Cerebellar nuclear complex (tissue), 1 donor: ENCODE results near the gene PCDHA12.
"Not testable (repeated sequence)": the region's sequence is repeated elsewhere in the genome, so short reads cannot be mapped to it uniquely, and the experiment has no call there.

Experiments used
- DNase-seq, 2 experiments: peaks; one replicate each; lab custom pipeline; 2025; lab: John Stamatoyannopoulos, UW

Gene PCDHA12

DNA sequence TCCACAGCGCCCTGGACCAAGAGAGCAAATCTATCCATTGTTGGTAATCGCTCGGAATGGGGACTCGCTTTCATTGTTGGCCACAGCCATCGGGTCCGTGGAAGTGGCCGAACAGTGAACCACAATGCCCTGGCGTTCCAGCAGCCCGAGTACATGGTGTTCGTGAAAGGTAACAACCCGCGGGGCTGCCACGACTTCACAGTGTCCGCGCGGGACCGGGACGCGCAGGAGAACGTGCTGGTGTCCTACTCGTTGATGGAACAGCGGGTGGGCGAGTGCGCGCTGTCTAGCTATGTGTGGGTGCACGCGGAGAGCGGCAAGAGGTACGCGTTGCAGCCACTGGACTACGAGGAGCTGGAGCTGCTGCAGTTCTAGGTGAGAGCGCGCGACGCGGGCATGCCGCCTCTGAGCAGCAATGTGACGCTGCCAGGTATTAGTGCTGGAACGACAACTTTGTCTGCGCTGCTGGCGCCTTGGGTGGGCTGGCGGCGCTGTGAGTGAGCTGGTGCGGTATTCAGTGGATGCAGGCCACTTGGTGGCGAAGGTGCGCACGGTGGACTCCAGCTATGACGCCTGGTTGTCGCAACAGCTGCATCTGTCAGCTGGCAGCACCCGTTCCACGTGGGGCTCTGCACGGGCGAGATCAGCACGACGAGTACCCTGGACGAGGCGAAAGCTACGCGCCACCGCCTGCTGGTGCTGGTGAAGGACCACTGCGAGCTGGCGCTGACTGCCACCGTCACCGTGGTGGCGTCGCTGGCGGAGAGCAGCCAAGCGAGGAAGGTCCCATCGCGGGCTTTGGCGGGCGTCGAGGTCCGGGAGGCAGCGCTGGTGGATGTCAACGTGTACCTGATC, 12.4 kb upstream of the PCDHA12 start:
- DNase-seq, result no peak

DNA sequence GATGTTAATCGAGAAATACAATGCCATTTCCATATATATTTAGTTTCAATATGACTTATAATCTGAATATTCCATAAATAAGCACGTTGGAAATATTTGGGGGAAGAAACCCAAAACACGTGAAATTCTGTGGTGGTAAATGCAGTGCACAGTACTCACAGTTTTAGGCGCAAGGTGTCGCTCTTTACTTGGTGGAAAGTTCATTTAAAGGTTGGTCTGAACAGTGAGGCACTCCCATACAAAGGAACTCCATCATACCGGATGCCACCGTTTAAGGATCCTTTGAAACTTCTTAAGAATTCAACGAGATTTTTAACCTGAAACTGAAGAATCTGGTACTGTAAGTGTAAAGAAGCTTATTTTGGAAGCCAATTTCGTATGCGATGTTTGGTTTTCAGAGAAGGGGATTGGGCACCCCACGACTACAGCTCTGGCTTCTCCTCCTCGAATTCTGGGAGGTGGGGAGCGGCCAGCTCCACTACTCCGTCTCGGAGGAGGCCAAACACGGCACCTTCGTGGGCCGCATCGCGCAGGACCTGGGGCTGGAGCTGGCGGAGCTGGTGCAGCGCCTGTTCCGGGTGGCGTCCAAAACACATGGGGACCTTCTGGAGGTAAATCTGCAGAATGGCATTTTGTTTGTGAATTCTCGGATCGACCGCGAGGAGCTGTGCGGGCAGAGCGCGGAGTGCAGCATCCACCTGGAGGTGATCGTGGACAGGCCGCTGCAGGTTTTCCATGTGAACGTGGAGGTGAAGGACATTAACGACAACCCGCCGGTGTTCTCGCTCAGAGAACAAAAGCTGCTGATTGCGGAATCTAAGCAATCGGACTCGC, 6.2 kb upstream of the PCDHA12 start, which contains the start of gene PCDHA11:
TSS of gene PCDHA11 (plus strand) at position 237 of the 834 bp plus-strand sequence. CDS start at position 384, 147 bp downstream.
- no peak for DNase-seq

GRCh38 chr5:140869555-140869886, 5.6 kb upstream of the PCDHA12 start:
- no peak for DNase-seq

- DNase-seq, result no peak
Observed at GRCh38 chr5:140870221-140871201, 4.6 kb upstream of the PCDHA12 start.

DNA sequence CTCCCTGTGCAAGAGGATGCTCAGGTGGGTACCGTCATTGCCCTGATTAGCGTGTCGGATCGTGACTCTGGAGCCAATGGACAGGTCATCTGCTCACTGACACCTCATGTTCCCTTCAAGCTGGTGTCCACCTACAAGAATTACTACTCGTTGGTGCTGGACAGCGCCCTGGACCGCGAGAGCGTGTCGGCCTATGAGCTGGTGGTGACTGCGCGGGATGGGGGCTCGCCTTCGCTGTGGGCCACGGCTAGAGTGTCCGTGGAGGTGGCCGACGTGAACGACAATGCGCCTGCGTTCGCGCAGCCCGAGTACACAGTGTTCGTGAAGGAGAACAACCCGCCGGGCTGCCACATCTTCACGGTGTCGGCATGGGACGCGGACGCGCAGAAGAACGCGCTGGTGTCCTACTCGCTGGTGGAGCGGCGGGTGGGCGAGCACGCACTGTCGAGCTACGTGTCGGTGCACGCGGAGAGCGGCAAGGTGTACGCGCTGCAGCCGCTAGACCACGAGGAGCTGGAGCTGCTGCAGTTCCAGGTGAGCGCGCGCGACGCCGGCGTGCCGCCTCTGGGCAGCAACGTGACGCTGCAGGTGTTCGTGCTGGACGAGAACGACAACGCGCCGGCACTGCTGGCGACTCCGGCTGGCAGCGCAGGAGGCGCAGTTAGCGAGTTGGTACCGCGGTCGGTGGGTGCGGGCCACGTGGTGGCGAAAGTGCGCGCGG, 1.6 kb downstream of the PCDHA12 start:
- not testable (repeated sequence) for DNase-seq

- DNase-seq, result no peak
Observed at GRCh38 chr5:140877262-140877581, 2.1 kb downstream of the PCDHA12 start.

DNA sequence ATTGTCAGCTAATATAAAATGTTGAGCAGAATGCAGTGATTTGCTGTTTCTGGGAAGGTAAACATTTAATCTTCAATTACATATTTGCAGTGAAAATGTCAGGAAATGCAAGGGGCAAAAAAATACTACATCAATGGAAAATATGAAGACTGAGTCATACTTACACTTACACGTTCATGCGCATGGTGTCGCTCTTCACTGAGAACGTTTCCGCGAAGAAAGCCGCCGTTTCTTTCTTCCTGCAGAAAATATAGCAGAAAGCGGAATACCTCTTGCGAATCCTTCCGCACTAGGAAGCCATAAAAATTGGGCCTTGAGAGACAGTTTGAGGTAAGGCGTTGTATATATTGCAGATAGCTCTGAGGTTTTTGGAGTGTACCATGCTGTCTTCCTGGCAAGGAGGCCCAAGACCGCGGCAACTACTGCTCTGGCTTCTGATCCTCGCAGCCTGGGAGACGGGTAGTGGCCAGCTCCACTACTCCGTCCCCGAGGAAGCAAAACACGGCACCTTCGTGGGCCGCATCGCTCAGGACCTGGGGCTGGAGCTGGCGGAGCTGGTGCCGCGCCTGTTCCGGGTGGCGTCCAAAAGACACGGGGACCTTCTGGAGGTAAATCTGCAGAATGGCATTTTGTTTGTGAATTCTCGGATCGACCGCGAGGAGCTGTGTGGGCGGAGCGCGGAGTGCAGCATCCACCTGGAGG, 6.9 kb downstream of the PCDHA12 start, which contains the start of gene PCDHA13:
TSS of gene PCDHA13 (plus strand) at position 236 of the 702 bp plus-strand sequence. CDS start at position 381, 145 bp downstream.
- no peak for DNase-seq

GRCh38 chr5:140882591-140882899, 7.4 kb downstream of the PCDHA12 start:
- no peak for DNase-seq

DNA sequence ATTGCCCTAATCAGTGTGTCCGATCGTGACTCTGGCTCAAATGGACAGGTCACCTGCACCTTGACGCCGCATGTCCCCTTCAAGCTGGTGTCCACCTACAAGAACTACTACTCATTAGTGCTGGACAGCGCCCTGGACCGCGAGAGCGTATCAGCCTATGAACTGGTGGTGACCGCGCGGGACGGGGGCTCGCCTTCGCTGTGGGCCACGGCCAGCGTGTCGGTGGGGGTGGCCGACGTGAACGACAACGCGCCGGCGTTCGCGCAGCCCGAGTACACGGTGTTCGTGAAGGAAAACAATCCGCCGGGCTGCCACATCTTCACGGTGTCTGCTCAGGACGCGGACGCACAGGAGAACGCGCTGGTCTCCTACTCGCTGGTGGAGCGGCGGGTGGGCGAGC, 8.3 kb downstream of the PCDHA12 start:
- DNase-seq, result no peak

DNA sequence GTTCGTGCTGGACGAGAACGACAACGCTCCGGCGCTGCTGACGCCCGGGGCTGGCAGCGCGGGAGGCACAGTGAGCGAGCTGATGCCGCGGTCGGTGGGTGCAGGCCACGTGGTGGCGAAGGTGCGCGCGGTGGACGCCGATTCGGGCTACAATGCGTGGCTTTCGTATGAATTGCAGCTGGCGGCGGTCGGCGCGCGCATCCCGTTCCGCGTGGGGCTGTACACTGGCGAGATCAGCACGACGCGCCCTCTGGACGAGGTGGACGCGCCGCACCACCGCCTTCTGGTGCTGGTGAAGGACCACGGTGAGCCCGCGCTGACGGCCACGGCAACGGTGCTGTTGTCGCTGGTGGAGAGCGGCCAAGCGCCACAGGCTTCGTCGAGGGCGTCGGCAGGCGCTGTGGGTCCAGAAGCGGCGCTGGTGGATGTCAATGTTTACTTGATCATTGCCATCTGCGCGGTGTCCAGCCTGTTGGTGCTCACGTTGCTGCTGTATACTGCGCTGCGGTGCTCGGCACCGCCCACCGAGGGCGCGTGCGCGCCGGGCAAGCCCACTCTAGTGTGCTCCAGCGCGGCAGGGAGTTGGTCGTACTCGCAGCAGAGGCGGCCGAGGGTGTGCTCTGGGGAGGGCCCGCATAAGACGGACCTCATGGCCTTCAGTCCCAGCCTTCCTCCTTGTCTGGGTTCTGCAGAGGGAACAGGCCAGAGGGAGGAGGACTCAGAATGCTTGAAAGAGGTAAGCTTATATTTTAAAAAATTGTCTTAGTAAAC, 9.0 kb downstream of the PCDHA12 start:
- no peak for DNase-seq

GRCh38 chr5:140916325-140916724, 41.2 kb downstream of the PCDHA12 start:
- no peak for DNase-seq

DNA sequence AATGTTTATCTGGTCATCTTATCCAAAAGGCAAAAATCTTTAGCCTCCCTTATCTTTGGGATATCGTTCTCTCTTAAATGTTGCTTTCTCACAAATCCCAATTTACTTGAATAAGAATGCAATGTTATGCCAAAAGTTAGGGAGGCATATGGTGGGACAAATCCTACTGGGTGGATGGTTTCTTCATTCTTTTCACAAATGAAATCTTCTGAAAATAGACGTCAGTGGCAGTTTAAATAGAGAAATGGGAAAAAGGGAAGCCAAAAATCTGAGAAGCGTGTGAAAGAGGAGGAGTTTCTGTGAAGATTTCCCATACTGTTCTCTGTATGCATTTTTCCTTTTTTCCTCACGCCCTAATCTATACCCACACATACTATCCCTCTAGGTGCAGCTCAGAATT, 48.5 kb downstream of the PCDHA12 start:
- DNase-seq, result no peak

DNA sequence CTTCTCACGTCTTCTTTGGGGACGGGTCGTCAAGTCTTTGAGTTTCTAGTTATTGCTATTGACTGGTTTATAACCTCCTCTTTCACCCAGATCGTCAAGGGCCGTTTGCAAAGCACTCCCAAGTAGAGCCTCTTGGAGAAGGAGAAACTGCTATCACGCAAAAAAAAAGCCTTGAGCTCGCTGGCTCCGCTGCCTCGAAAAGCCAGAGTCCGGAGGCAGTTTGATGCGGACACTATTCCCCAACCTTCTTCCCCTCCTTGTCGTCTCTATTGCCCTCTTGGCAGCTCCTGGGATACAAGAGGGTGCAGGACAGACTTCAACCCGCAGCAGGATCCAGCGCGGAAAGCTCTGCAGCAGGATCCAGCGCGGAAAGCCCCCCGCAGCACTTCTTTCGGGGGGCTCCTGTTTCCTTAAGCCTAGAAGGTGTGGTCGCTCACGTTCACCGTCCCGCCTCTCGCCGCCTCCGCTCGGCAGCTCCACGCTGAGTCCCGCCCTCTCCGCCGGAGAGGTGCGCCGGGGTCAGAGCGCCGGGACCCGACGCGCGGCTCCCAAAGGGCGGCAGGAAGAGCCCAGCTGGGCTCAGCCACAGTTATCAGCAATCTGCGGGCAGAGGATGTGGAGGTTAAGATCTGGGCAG, 50.8 kb downstream of the PCDHA12 start, which contains the start of gene PCDHAC1:
TSS of gene PCDHAC1 (plus strand) at position 494 of the 637 bp plus-strand sequence. CDS start 594 bp downstream, outside the sequence.
- DNase-seq, result no peak

DNA sequence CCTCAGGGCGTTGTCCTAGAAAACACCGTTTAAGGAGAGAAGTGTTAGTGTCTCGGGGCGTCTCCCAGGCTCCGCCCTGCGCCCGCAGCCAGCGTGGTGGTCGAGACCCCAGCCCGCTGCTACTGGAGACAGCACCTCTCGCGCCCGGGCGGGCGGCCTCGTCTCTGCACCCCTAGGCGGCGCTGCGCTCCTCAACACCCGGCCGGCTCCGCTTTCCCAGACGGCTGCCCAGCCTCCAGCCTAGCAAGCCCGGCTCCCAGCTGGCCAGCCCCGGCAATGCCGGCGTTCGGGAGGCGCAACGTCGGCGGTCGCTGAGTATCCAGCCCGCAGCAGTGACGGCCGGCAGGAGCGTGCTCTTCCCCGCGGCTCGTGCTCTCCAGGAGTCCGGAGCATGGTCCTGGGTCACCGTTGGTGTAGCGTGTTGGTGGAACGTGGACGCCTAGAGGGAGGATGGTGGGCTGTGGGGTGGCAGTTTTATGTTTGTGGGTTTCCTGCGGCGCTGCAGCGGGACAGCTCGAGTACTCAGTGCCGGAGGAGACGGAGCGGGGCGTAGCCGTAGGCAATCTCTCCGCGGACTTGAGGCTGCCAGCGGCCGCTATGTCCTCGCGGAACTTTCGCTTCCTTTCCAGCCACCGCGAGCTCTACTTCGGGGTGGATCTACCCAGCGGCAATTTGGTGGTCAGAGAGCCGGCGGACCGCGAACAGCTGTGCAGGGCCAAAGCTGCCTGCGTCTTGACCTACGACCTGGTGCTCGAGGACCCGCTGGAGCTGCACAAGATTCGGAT, 51.5 kb downstream of the PCDHA12 start:
- DNase-seq, result peak in 1 of 2 experiments; percentile 49

GRCh38 chr5:140927228-140927573, 52.1 kb downstream of the PCDHA12 start:
- DNase-seq, result no peak
